Breast epithelium (tissue), 3 donors: ENCODE results near the gene F2.

Experiments used
- POLR2A ChIP-seq: fragments of 450-650 bp; IDR thresholded peaks from one replicate; pipeline ENCODE4 v1.6.1; 2016; ENCODE audit warnings: antibody characterized with exemption, mild to moderate bottlenecking, moderate library complexity
- POLR2AphosphoS5 ChIP-seq, 3 donors: sonication (generic); formaldehyde crosslinking; IDR thresholded peaks; one replicate each; pipeline ENCODE4 v1.6.1; 2017; ENCODE audit warnings: antibody characterized with exemption in 3 of 3
- TF ChIP-seq, protein P1 (sequence below), 3 donors: fragments of 450-650 bp; IDR thresholded peaks; one replicate each; pipeline ENCODE4 v1.5.1; 2016 to 2017; ENCODE audit warnings: antibody characterized with exemption in 3 of 3, mild to moderate bottlenecking in 3 of 3, moderate library complexity in 3 of 3

GRCh38 chr11:46733234-46733633 is 14.2 kb downstream of the F2 start:
- no peak for TF ChIP-seq POLR2A
- TF ChIP-seq, protein P1, sequence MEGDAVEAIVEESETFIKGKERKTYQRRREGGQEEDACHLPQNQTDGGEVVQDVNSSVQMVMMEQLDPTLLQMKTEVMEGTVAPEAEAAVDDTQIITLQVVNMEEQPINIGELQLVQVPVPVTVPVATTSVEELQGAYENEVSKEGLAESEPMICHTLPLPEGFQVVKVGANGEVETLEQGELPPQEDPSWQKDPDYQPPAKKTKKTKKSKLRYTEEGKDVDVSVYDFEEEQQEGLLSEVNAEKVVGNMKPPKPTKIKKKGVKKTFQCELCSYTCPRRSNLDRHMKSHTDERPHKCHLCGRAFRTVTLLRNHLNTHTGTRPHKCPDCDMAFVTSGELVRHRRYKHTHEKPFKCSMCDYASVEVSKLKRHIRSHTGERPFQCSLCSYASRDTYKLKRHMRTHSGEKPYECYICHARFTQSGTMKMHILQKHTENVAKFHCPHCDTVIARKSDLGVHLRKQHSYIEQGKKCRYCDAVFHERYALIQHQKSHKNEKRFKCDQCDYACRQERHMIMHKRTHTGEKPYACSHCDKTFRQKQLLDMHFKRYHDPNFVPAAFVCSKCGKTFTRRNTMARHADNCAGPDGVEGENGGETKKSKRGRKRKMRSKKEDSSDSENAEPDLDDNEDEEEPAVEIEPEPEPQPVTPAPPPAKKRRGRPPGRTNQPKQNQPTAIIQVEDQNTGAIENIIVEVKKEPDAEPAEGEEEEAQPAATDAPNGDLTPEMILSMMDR (IDR thresholded peaks at IDR 0.05) = no peak
- no peak for TF ChIP-seq POLR2AphosphoS5 (IDR thresholded peaks at IDR 0.05)
